Measurements from ENCODE around the gene MGMT.
A peak's percentile ranks its signal among the peaks of the same experiment; 100 is the strongest.

The MGMT gene

GRCh38 chr10:129764011-129764900, 297.2 kb downstream of the MGMT start:
- no peak for DNase-seq

- DNase-seq = no peak
These were observed 298.0 kb downstream of the MGMT start for GRCh38 chr10:129764901-129765663.

- DNase-seq = no peak
These were observed 298.9 kb downstream of the MGMT start for GRCh38 chr10:129765664-129766550.

DNA sequence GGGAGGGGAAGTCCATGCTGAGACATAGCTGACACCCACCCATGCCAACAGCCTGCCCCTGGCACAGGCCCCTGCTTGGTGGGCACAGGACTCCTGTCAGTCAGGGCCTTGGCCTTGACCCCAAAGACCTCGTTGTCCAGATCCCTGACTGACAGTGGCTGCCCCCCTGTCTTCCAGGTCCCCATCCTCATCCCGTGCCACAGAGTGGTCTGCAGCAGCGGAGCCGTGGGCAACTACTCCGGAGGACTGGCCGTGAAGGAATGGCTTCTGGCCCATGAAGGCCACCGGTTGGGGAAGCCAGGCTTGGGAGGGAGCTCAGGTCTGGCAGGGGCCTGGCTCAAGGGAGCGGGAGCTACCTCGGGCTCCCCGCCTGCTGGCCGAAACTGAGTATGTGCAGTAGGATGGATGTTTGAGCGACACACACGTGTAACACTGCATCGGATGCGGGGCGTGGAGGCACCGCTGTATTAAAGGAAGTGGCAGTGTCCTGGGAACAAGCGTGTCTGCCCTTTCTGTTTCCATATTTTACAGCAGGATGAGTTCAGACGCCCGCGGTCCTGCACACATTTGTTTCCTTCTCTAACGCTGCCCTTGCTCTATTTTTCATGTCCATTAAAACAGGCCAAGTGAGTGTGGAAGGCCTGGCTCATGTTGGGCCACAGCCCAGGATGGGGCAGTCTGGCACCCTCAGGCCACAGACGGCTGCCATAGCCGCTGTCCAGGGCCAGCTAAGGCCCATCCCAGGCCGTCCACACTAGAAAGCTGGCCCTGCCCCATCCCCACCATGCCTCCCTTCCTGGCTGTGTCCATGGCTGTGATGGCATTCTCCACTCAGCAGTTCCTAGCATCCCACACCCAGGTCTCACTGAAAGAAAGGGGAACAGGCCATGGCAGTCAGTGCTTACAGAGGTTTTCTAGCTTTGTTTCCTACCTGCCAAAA, 299.8 kb downstream of the MGMT start:
- DNase-seq = no peak

- no peak for DNase-seq
These were observed 300.7 kb downstream of the MGMT start for GRCh38 chr10:129767751-129768150.

GRCh38 chr10:129768437-129769355, 301.7 kb downstream of the MGMT start:
- no peak for DNase-seq

GRCh38 chr10:129769381-129770116, 302.5 kb downstream of the MGMT start:
- DNase-seq = peak in 1 of 4 experiments; percentile 6

- DNase-seq = no peak
These were observed 303.2 kb downstream of the MGMT start for GRCh38 chr10:129770286-129770685.

GRCh38 chr10:129771024-129771423, 304.0 kb downstream of the MGMT start:
- DNase-seq = no peak

DNA sequence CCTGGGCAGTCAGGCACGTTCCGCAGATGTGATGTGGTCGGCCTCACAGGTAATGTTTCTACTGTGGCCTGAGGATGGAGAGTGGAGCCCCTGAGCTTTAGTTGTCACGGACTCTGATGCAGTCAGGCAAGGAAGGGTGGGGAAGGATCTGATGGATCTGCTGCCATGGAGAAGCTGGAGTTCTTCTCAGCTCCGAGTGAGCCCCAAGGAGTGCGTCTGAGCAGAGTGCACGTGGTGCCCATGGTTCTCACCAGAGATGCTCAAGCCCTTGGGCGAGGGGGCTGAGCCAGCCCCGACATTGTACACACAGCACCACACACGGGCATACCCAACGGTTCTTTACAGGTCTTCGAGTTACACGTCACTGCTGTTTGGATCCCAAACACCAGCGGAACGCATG, 304.5 kb downstream of the MGMT start:
- no peak for DNase-seq

GRCh38 chr10:129771991-129772431, 305.0 kb downstream of the MGMT start:
- no peak for DNase-seq

DNA sequence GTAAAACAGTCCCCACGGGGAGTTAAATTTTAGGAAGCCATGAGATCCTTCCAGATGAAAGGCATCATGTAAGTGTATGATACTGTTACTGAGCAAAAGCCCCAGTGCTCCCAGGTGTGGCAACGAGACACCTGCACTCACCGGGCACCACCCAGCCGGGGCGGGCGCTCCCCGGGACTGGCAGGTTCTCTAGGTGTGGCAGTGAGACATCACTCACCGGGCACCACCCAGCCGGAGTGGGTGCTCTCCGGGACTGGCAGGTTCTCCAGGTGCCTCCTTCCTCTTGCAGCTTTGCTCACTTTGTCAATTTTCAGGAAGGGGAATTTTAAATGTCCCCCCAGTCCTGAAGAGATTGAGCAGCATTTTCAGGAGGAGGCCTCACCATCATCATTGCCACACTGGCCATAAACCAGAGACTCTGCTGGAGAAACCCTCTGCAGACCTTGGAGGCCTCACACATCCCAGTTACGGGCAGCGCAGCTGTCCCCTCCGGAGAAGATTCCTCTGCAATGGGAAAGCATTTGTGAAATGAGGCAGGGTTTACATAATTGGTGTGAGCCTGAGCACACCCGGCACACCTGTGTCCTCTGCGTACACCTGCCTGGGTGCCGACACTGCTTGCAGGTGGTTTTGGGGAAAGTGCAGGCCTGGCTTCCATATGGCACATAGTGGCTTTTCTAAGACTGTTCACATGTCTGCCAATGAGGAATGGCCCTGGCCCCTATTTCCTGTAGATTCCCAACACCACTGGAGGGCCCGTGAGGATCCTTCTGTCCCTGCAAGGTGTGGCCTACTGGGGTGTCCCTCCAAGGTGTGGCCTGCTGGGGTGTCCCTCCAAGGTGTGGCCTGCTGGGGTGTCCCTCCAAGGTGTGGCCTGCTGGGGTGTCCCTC, 305.7 kb downstream of the MGMT start:
- DNase-seq = no peak

GRCh38 chr10:129773359-129773990, 306.4 kb downstream of the MGMT start:
- DNase-seq = no peak

- no peak for DNase-seq
These were observed 307.2 kb downstream of the MGMT start for GRCh38 chr10:129774082-129774735.

GRCh38 chr10:129774736-129775401, 307.8 kb downstream of the MGMT start:
- no peak for DNase-seq

DNA sequence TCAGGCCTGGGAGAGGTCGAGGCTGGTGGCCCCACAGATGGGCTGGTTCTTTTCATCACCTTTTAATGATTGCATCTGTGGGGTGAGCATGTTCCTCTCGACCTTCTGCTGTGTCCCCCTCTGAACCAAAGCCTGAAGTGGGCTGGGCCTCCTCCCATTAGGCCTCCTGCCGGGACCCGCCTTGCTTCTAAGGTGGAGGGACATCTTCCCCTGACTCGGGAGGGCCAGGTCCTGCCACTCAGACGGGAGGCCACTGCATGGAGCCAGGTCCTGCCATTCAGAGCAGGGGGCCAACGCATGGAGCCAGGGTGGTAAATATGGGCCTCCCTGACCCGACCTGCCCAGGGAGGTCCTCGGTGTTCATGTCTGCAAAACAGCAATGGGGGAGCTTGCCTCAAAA, 308.6 kb downstream of the MGMT start:
- no peak for DNase-seq

- no peak for DNase-seq
These were observed 310.6 kb downstream of the MGMT start for GRCh38 chr10:129777687-129778086.
